Neuron (in vitro differentiated cells): ENCODE measurements around the gene STARD6.
"Not testable (repeated sequence)": the region's sequence is repeated elsewhere in the genome, so short reads cannot be mapped to it uniquely, and the experiment has no call there.

ENCODE experiments used
- H2AFZ ChIP-seq: one replicate; pipeline ENCODE4 v1.6.1; 2013; ENCODE audit warnings: low read depth, mild to moderate bottlenecking, inconsistent platforms, low read length, moderate library complexity
- H3K27me3 ChIP-seq: one replicate; pipeline ENCODE4 v1.6.1; 2013; ENCODE audit warnings: low read length; ENCODE audit not compliant: insufficient read depth
- H3K36me3 ChIP-seq: one replicate; pipeline ENCODE4 v1.6.1; 2013; ENCODE audit warnings: low read length; ENCODE audit not compliant: insufficient read depth
- H3K4me1 ChIP-seq: one replicate; pipeline ENCODE4 v1.6.1; 2013; ENCODE audit warnings: low read length; ENCODE audit not compliant: insufficient read depth
- H3K4me3 ChIP-seq: 2 replicates; pipeline ENCODE4 v1.5.1; 2013; ENCODE audit warnings: mild to moderate bottlenecking, low read length, moderate library complexity
- H3K9me3 ChIP-seq: one replicate; pipeline ENCODE4 v1.6.1; 2013; ENCODE audit warnings: low read length

Gene STARD6

GRCh38 chr18:54357660-54358494, at the start of gene STARD6, which contains the start of gene C18orf54:
STARD6 (minus strand) TSS chr18:54357858; CDS start chr18:54354573, 3,285 bp downstream.
C18orf54 (plus strand) TSS chr18:54357906; CDS start chr18:54360573, 2,667 bp downstream.
- Histone ChIP-seq H3K4me3 (peak within 1 kb of the TSS; percentile 80), H3K36me3 (peaks cover 15% of the 10 kb centered on the region), H3K27me3 (no peaks in the 10 kb centered on the region), H3K9me3 (no peaks in the 10 kb centered on the region), H2AFZ (peak within 1 kb of the TSS; percentile 87), H3K4me1 (peaks cover 12% of the 10 kb centered on the region)

GRCh38 chr18:54405290-54405689, 47.6 kb upstream of the STARD6 start:
- no peak overlapping the region for H2AFZ ChIP-seq
- H3K4me3 ChIP-seq, result no peak overlapping the region
- H3K4me1 ChIP-seq, result no peaks in the 10 kb centered on the region
- H3K36me3 ChIP-seq, result no peaks in the 10 kb centered on the region
- no peaks in the 10 kb centered on the region for H3K27me3 ChIP-seq
- no peaks in the 10 kb centered on the region for H3K9me3 ChIP-seq

GRCh38 chr18:54396760-54397159, 39.1 kb upstream of the STARD6 start:
- Histone ChIP-seq H3K4me1 (no peaks in the 10 kb centered on the region), H3K36me3 (no peaks in the 10 kb centered on the region), H3K9me3 (no peaks in the 10 kb centered on the region), H2AFZ (no peak overlapping the region), H3K4me3 (no peak overlapping the region), H3K27me3 (no peaks in the 10 kb centered on the region)

- Histone ChIP-seq H2AFZ (no peak overlapping the region), H3K27me3 (no peaks in the 10 kb centered on the region), H3K4me1 (no peaks in the 10 kb centered on the region), H3K9me3 (no peaks in the 10 kb centered on the region), H3K4me3 (no peak overlapping the region), H3K36me3 (no peaks in the 10 kb centered on the region)
Observed at GRCh38 chr18:54393648-54394294, 36.1 kb upstream of the STARD6 start.

- Histone ChIP-seq H3K27me3 (no peaks in the 10 kb centered on the region), H3K36me3 (no peaks in the 10 kb centered on the region), H2AFZ (no peak overlapping the region)
Observed at GRCh38 chr18:54392543-54393023, 34.9 kb upstream of the STARD6 start.

GRCh38 chr18:54390838-54391237, 33.2 kb upstream of the STARD6 start:
- Histone ChIP-seq H2AFZ (no peak overlapping the region), H3K4me3 (no peak overlapping the region), H3K27me3 (no peaks in the 10 kb centered on the region), H3K4me1 (no peaks in the 10 kb centered on the region), H3K9me3 (no peaks in the 10 kb centered on the region), H3K36me3 (no peaks in the 10 kb centered on the region)

More at GRCh38 chr18:54392543-54393023, 34.9 kb upstream of the STARD6 start:
- Histone ChIP-seq H3K4me3 (no peak overlapping the region), H3K4me1 (no peaks in the 10 kb centered on the region), H3K9me3 (no peaks in the 10 kb centered on the region)

- Histone ChIP-seq H3K27me3 (no peaks in the 10 kb centered on the region), H3K9me3 (no peaks in the 10 kb centered on the region), H3K36me3 (no peaks in the 10 kb centered on the region), H2AFZ (no peak overlapping the region), H3K4me3 (no peak overlapping the region), H3K4me1 (no peaks in the 10 kb centered on the region)
Observed at GRCh38 chr18:54389143-54389505, 31.5 kb upstream of the STARD6 start.

- Histone ChIP-seq H3K9me3 (no peaks in the 10 kb centered on the region), H3K36me3 (no peaks in the 10 kb centered on the region), H3K4me1 (no peaks in the 10 kb centered on the region), H3K4me3 (no peak overlapping the region), H2AFZ (no peak overlapping the region), H3K27me3 (no peaks in the 10 kb centered on the region)
Observed at GRCh38 chr18:54388203-54389142, 30.8 kb upstream of the STARD6 start.

- Histone ChIP-seq H2AFZ (no peak overlapping the region), H3K27me3 (no peaks in the 10 kb centered on the region)
Observed at GRCh38 chr18:54387631-54388030, 30.0 kb upstream of the STARD6 start.

GRCh38 chr18:54386800-54387495, 29.3 kb upstream of the STARD6 start:
- not testable (repeated sequence) for H3K4me1 ChIP-seq, H3K36me3 ChIP-seq, H3K27me3 ChIP-seq, H3K9me3 ChIP-seq, H3K4me3 ChIP-seq, H2AFZ ChIP-seq

More at GRCh38 chr18:54387631-54388030, 30.0 kb upstream of the STARD6 start:
- peaks cover 2% of the 10 kb centered on the region for H3K4me1 ChIP-seq
- no peak overlapping the region for H3K4me3 ChIP-seq
- no peaks in the 10 kb centered on the region for H3K36me3 ChIP-seq
- H3K9me3 ChIP-seq, result no peaks in the 10 kb centered on the region

GRCh38 chr18:54386043-54386442, 28.4 kb upstream of the STARD6 start:
- Histone ChIP-seq H3K4me3 (no peak overlapping the region), H3K9me3 (no peaks in the 10 kb centered on the region), H2AFZ (no peak overlapping the region), H3K27me3 (no peaks in the 10 kb centered on the region), H3K4me1 (peaks cover 17% of the 10 kb centered on the region), H3K36me3 (no peaks in the 10 kb centered on the region)

GRCh38 chr18:54382733-54383252, 25.1 kb upstream of the STARD6 start:
- Histone ChIP-seq H3K27me3 (no peaks in the 10 kb centered on the region), H2AFZ (no peak overlapping the region), H3K4me1 (peaks cover 21% of the 10 kb centered on the region), H3K9me3 (no peaks in the 10 kb centered on the region), H3K36me3 (peaks cover 2% of the 10 kb centered on the region), H3K4me3 (no peak overlapping the region)
